Trophoblast cell (in vitro differentiated cells and primary cell): ENCODE measurements around the gene TMEM135.

ENCODE experiments used
- DNase-seq, 2 donors: peaks; one replicate each; pipeline ENCODE4 v3.0.0-alpha.2; 2016
- H2AFZ ChIP-seq: 2 replicates; pipeline ENCODE4 v1.6.1; 2013; ENCODE audit warnings: low read length, moderate library complexity, mild to moderate bottlenecking; ENCODE audit not compliant: insufficient read depth, poor library complexity
- H2AK5ac ChIP-seq: 2 replicates; pipeline ENCODE4 v1.6.1; 2013; ENCODE audit warnings: mild to moderate bottlenecking, low read length
- H2BK120ac ChIP-seq: 2 replicates; pipeline ENCODE4 v1.6.1; 2013; ENCODE audit warnings: low read length, mild to moderate bottlenecking, moderate library complexity; ENCODE audit not compliant: insufficient read depth, poor library complexity
- H2BK12ac ChIP-seq: 2 replicates; pipeline ENCODE4 v1.6.1; 2013; ENCODE audit warnings: mild to moderate bottlenecking, low read length, moderate library complexity
- H2BK5ac ChIP-seq: 2 replicates; pipeline ENCODE4 v1.6.1; 2013; ENCODE audit warnings: low read length, low read depth, moderate library complexity, mild to moderate bottlenecking; ENCODE audit not compliant: poor library complexity
- H3K14ac ChIP-seq: 2 replicates; pipeline ENCODE4 v1.6.1; 2013; ENCODE audit warnings: mild to moderate bottlenecking, low read length
- H3K18ac ChIP-seq: 2 replicates; pipeline ENCODE4 v1.6.1; 2013; ENCODE audit warnings: mild to moderate bottlenecking, low read length
- H3K23ac ChIP-seq: 2 replicates; pipeline ENCODE4 v1.6.1; 2013; ENCODE audit warnings: low read length
- H3K27ac ChIP-seq: 2 replicates; pipeline ENCODE4 v1.5.1; 2013; ENCODE audit warnings: low read depth, mild to moderate bottlenecking, inconsistent platforms, low read length, moderate library complexity
- H3K27me3 ChIP-seq: 2 replicates; pipeline ENCODE4 v1.6.1; 2013; ENCODE audit warnings: inconsistent platforms, mild to moderate bottlenecking, low read length, moderate library complexity; ENCODE audit not compliant: insufficient read depth
- H3K36me3 ChIP-seq, 2 experiments: 1 replicate in 1 of 2; 2 replicates in 1 of 2; pipeline ENCODE4 v1.6.1; 2013; ENCODE audit warnings: low read length in 2 of 2, mild to moderate bottlenecking in 2 of 2, moderate library complexity in 1 of 2; ENCODE audit not compliant: insufficient read depth in 2 of 2, control insufficient read depth in 1 of 2
- H3K4ac ChIP-seq: 2 replicates; pipeline ENCODE4 v1.6.1; 2013; ENCODE audit warnings: low read depth, mild to moderate bottlenecking, low read length, moderate library complexity
- H3K4me1 ChIP-seq, 2 experiments: 1 replicate in 1 of 2; 2 replicates in 1 of 2; pipeline ENCODE4 v1.6.1; 2013; ENCODE audit warnings: low read length in 2 of 2, mild to moderate bottlenecking in 2 of 2, moderate library complexity in 1 of 2; ENCODE audit not compliant: insufficient read depth in 2 of 2, control insufficient read depth in 1 of 2
- H3K4me2 ChIP-seq: 2 replicates; pipeline ENCODE4 v1.6.1; 2013; ENCODE audit warnings: inconsistent platforms, mild to moderate bottlenecking, low read length, moderate library complexity
- H3K4me3 ChIP-seq: 2 replicates; pipeline ENCODE4 v1.5.1; 2013; ENCODE audit warnings: mild to moderate bottlenecking, low read depth, low read length, inconsistent platforms
- H3K79me1 ChIP-seq: one replicate; pipeline ENCODE4 v1.6.1; 2013; ENCODE audit warnings: low read length
- H3K79me2 ChIP-seq: 2 replicates; pipeline ENCODE4 v1.6.1; 2013; ENCODE audit warnings: low read length, mild to moderate bottlenecking; ENCODE audit not compliant: control insufficient read depth, insufficient read depth, poor library complexity
- H3K9ac ChIP-seq: 2 replicates; pipeline ENCODE4 v1.6.1; 2013; ENCODE audit warnings: mild to moderate bottlenecking, low read length
- H3K9me3 ChIP-seq: 2 replicates; pipeline ENCODE4 v1.6.1; 2013; ENCODE audit warnings: low read depth, mild to moderate bottlenecking, control low read depth, inconsistent platforms, low read length; ENCODE audit not compliant: insufficient read depth
- H4K12ac ChIP-seq: 2 replicates; pipeline ENCODE4 v1.6.1; 2013; ENCODE audit warnings: low read depth, mild to moderate bottlenecking, low read length, moderate library complexity
- H4K8ac ChIP-seq: 2 replicates; pipeline ENCODE4 v1.6.1; 2013; ENCODE audit warnings: low read depth, mild to moderate bottlenecking, low read length, moderate library complexity
- H4K91ac ChIP-seq: one replicate; pipeline ENCODE4 v1.6.1; 2013; ENCODE audit warnings: low read depth, mild to moderate bottlenecking, low read length, moderate library complexity
- WGBS: extraction: QIAGEN DNeasy Blood & Tissue Kit; methylation state at CpG from one replicate; pipeline ENCODE4 v1.1.7; 2013; ENCODE audit warnings: missing lambda C conversion rate; ENCODE audit not compliant: insufficient read length, insufficient coverage; ENCODE audit errors: extremely low coverage; 5-methylcytosine and 5-hydroxymethylcytosine counted together

Gene TMEM135

GRCh38 chr11:87256694-87257340 lies 219.1 kb downstream of the TMEM135 start:
- Histone ChIP-seq H3K4me3 (no peak overlapping the region), H3K79me2 (no peaks in the 10 kb centered on the region), H4K8ac (no peak overlapping the region), H3K4me1 (no peaks in the 10 kb centered on the region), H3K79me1 (no peaks in the 10 kb centered on the region), H3K9me3 (no peaks in the 10 kb centered on the region), H3K9ac (no peak overlapping the region), H4K12ac (no peak overlapping the region), H2AFZ (no peak overlapping the region), H4K91ac (no peak overlapping the region), H3K27me3 (no peaks in the 10 kb centered on the region), H2BK120ac (no peak overlapping the region), H3K27ac (no peak overlapping the region), H2BK5ac (no peak overlapping the region), H3K18ac (no peak overlapping the region), H2BK12ac (no peak overlapping the region), H3K4me2 (no peak overlapping the region), H2AK5ac (no peak overlapping the region), H3K14ac (no peak overlapping the region), H3K23ac (no peak overlapping the region), H3K4ac (no peak overlapping the region), H3K36me3 (no peaks in the 10 kb centered on the region)
- no CpG with 5 or more reads among the region's 1 CpG for WGBS
- no peak for DNase-seq

GRCh38 chr11:87258171-87258833 lies 220.6 kb downstream of the TMEM135 start:
- no peaks in the 10 kb centered on the region for H3K79me1 ChIP-seq
- H3K9me3 ChIP-seq = no peaks in the 10 kb centered on the region
- H3K4me1 ChIP-seq = no peaks in the 10 kb centered on the region
- H3K23ac ChIP-seq = no peak overlapping the region
- no peak overlapping the region for H2BK12ac ChIP-seq
- no CpG with 5 or more reads among the region's 1 CpG for WGBS
- H3K4me3 ChIP-seq = no peak overlapping the region
- H3K27me3 ChIP-seq = no peaks in the 10 kb centered on the region
- no peak overlapping the region for H4K8ac ChIP-seq
- no peak overlapping the region for H3K9ac ChIP-seq
- no peak overlapping the region for H2BK120ac ChIP-seq
- no peak overlapping the region for H3K4ac ChIP-seq
- no peaks in the 10 kb centered on the region for H3K36me3 ChIP-seq
- no peak overlapping the region for H3K4me2 ChIP-seq
- H3K18ac ChIP-seq = no peak overlapping the region
- no peak overlapping the region for H2BK5ac ChIP-seq
- no peak overlapping the region for H4K12ac ChIP-seq
- H3K79me2 ChIP-seq = no peaks in the 10 kb centered on the region
- H2AFZ ChIP-seq = no peak overlapping the region
- H3K27ac ChIP-seq = no peak overlapping the region
- no peak for DNase-seq
- no peak overlapping the region for H2AK5ac ChIP-seq
- H4K91ac ChIP-seq = no peak overlapping the region
- no peak overlapping the region for H3K14ac ChIP-seq

GRCh38 chr11:87259736-87260135 lies 222.0 kb downstream of the TMEM135 start:
- no peak overlapping the region for H2BK5ac ChIP-seq
- H3K27ac ChIP-seq = no peak overlapping the region
- H2AFZ ChIP-seq = no peak overlapping the region
- no peaks in the 10 kb centered on the region for H3K36me3 ChIP-seq
- H3K27me3 ChIP-seq = no peaks in the 10 kb centered on the region
- WGBS = no CpG with 5 or more reads among the region's 1 CpG
- no peak overlapping the region for H4K12ac ChIP-seq
- no peaks in the 10 kb centered on the region for H3K79me2 ChIP-seq
- H2BK12ac ChIP-seq = no peak overlapping the region
- H3K9me3 ChIP-seq = no peaks in the 10 kb centered on the region
- no peak overlapping the region for H2BK120ac ChIP-seq
- no peak overlapping the region for H3K9ac ChIP-seq
- no peak overlapping the region for H4K91ac ChIP-seq
- no peak overlapping the region for H4K8ac ChIP-seq
- no peak overlapping the region for H2AK5ac ChIP-seq
- no peak overlapping the region for H3K14ac ChIP-seq
- no peaks in the 10 kb centered on the region for H3K79me1 ChIP-seq
- DNase-seq = no peak
- H3K23ac ChIP-seq = no peak overlapping the region
- no peaks in the 10 kb centered on the region for H3K4me1 ChIP-seq
- H3K4me2 ChIP-seq = no peak overlapping the region
- no peak overlapping the region for H3K4ac ChIP-seq
- no peak overlapping the region for H3K18ac ChIP-seq
- H3K4me3 ChIP-seq = no peak overlapping the region

GRCh38 chr11:87260811-87261210 lies 223.1 kb downstream of the TMEM135 start:
- no peak overlapping the region for H3K4ac ChIP-seq
- H4K8ac ChIP-seq = no peak overlapping the region
- H2BK120ac ChIP-seq = no peak overlapping the region
- no peak overlapping the region for H4K91ac ChIP-seq
- H3K36me3 ChIP-seq = no peaks in the 10 kb centered on the region
- no peaks in the 10 kb centered on the region for H3K4me1 ChIP-seq
- no peaks in the 10 kb centered on the region for H3K27me3 ChIP-seq
- no peak overlapping the region for H3K4me3 ChIP-seq
- H3K23ac ChIP-seq = no peak overlapping the region
- H3K27ac ChIP-seq = no peak overlapping the region
- H2BK5ac ChIP-seq = no peak overlapping the region
- no peak overlapping the region for H3K4me2 ChIP-seq
- H2BK12ac ChIP-seq = no peak overlapping the region
- no CpG with 5 or more reads among the region's 3 CpGs for WGBS
- H3K79me1 ChIP-seq = no peaks in the 10 kb centered on the region
- H3K79me2 ChIP-seq = no peaks in the 10 kb centered on the region
- peak in 1 of 2 donors; percentile 64 for DNase-seq
- H3K18ac ChIP-seq = no peak overlapping the region
- H2AFZ ChIP-seq = no peak overlapping the region
- H4K12ac ChIP-seq = no peak overlapping the region
- no peak overlapping the region for H2AK5ac ChIP-seq
- H3K14ac ChIP-seq = no peak overlapping the region
- H3K9me3 ChIP-seq = no peaks in the 10 kb centered on the region
- H3K9ac ChIP-seq = no peak overlapping the region
